Measurements from ENCODE around the gene TTC22.
A peak's percentile ranks its signal among the peaks of the same experiment; 100 is the strongest.

DNA sequence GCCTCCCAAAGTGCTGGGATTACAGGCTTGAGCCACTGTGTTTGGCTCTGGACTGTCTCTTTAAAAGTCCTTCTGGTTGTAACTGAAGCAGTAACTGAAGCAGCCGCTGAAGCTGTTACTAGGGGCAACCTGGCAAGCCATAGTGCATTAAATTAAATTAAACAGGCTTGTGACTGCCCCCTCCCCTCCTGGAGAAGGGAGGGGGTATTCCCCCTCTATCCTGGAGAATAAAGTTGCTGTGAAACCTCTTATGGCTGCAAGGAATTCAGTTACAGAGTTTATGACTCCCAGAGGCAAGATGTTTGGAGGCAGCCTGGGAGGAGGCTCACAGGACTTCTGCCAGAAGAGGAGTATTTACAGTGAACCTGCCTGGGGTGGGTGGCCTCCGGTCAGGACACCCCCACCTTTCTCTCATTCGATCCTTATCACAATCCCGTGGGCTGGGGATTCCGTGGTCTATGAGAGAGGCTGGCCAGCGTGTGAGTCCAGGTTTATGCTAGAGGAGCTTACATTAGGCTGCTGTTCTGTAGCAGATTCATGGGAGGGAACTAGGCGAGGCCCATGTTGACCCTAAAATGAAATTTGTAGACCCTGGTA is 8.3 kb downstream of the TTC22 start:
- TF ChIP-seq GATA3 (IDR thresholded peaks at IDR 0.05; ENCODE audit: low read depth, low read length) = 0 out of 2 replicates have a peak, but pooled peaks have one; percentile 35
- peak; percentile 92 for TF ChIP-seq GATA2 (IDR thresholded peaks at IDR 0.05; ENCODE audit: low read depth, low read length)
